Karpas-422 (cell line): Measurements from ENCODE around the gene ARAP2. TPM values are rescaled to one million over a fixed set of nuclear protein-coding genes. Genes with fewer than 3 reads are reported as not detected.

ENCODE experiments used
- DNase-seq: peaks from one replicate; pipeline ENCODE4 v3.0.0-alpha.2; 2015
- H2AFZ ChIP-seq: fragments of 200-600 bp; sonication (generic); 2 replicates; pipeline ENCODE4 v1.6.1; 2014; ENCODE audit warnings: antibody characterized with exemption, low read length, mixed read lengths
- H3K27ac ChIP-seq: fragments of 200-600 bp; sonication (generic); 2 replicates; pipeline ENCODE4 v1.5.1; 2014; ENCODE audit warnings: mild to moderate bottlenecking, low read length, moderate library complexity
- H3K27me3 ChIP-seq: fragments of 200-600 bp; sonication (generic); 2 replicates; pipeline ENCODE4 v1.6.1; 2014; ENCODE audit warnings: low read length, mixed read lengths
- H3K36me3 ChIP-seq: fragments of 200-600 bp; sonication (generic); 2 replicates; pipeline ENCODE4 v1.6.1; 2014; ENCODE audit warnings: low read length, mixed read lengths; ENCODE audit not compliant: insufficient read depth
- H3K4me1 ChIP-seq: fragments of 200-600 bp; sonication (generic); 2 replicates; pipeline ENCODE4 v1.6.1; 2014; ENCODE audit warnings: mild to moderate bottlenecking, low read length, mixed read lengths
- H3K4me2 ChIP-seq: fragments of 200-600 bp; sonication (generic); 2 replicates; pipeline ENCODE4 v1.6.1; 2014; ENCODE audit warnings: low read length, low read depth, mild to moderate bottlenecking; ENCODE audit not compliant: poor library complexity, severe bottlenecking
- H3K4me3 ChIP-seq: fragments of 200-600 bp; sonication (generic); 2 replicates; pipeline ENCODE4 v1.5.1; 2014; ENCODE audit warnings: mild to moderate bottlenecking, antibody characterized with exemption, low read length, mixed read lengths
- H3K79me2 ChIP-seq: fragments of 200-600 bp; sonication (generic); 2 replicates; pipeline ENCODE4 v1.6.1; 2014; ENCODE audit warnings: mild to moderate bottlenecking, low read length, mixed read lengths
- H3K9ac ChIP-seq: fragments of 200-600 bp; sonication (generic); 2 replicates; pipeline ENCODE4 v1.6.0; 2014; ENCODE audit warnings: low read length
- H3K9me2 ChIP-seq: fragments of 200-600 bp; sonication (generic), shearing (Covaris generic); replicated peaks from 2 replicates; pipeline ENCODE4 v1.6.0; 2014; ENCODE audit warnings: mild to moderate bottlenecking, low read length, moderate library complexity; ENCODE audit not compliant: insufficient read depth
- H3K9me3 ChIP-seq: fragments of 300-700, 200-600 bp; sonication (generic); 2 replicates; pipeline ENCODE4 v1.6.1; 2014; ENCODE audit warnings: low read length, mixed read lengths
- H4K20me1 ChIP-seq: fragments of 200-600 bp; sonication (generic); 2 replicates; pipeline ENCODE4 v1.6.1; 2014; ENCODE audit warnings: mild to moderate bottlenecking, antibody characterized with exemption, low read length, low read depth; ENCODE audit not compliant: insufficient read depth
- total RNA-seq: library from RNA; depleted of rRNA; stranded (reverse); fragments of >200 nt; shearing (Covaris generic); gene quantifications from 2 replicates; pipeline ENCODE4 v1.2.3, GENCODE V29; 2014; ENCODE audit warnings: low replicate concordance

Gene ARAP2
- total RNA-seq, 1 experiment from 2014 or later = 4.7 TPM

- Histone ChIP-seq H4K20me1 (no peaks in the 10 kb centered on the region), H3K9ac (no peak overlapping the region), H3K79me2 (no peaks in the 10 kb centered on the region), H3K27ac (no peak overlapping the region), H3K9me3 (peaks cover 11% of the 10 kb centered on the region; the same call in 1 of the 2 replicates), H3K4me2 (no peak overlapping the region), H3K27me3 (no peaks in the 10 kb centered on the region), H3K4me3 (no peak overlapping the region), H2AFZ (no peak overlapping the region), H3K9me2 (no peaks in the 10 kb centered on the region), H3K36me3 (no peaks in the 10 kb centered on the region), H3K4me1 (no peaks in the 10 kb centered on the region)
- no peak for DNase-seq
Observed at GRCh38 chr4:36094995-36095394, 149.3 kb downstream of the ARAP2 start.

- Histone ChIP-seq H3K36me3 (no peaks in the 10 kb centered on the region), H2AFZ (no peak overlapping the region), H3K4me3 (no peak overlapping the region), H3K4me1 (no peaks in the 10 kb centered on the region), H3K27me3 (no peaks in the 10 kb centered on the region), H3K4me2 (no peak overlapping the region), H3K9me3 (peaks cover 10% of the 10 kb centered on the region; the same call in 1 of the 2 replicates), H4K20me1 (no peaks in the 10 kb centered on the region), H3K79me2 (no peaks in the 10 kb centered on the region), H3K27ac (no peak overlapping the region), H3K9me2 (no peaks in the 10 kb centered on the region), H3K9ac (no peak overlapping the region)
- no peak for DNase-seq
Observed at GRCh38 chr4:36091997-36092396, 152.3 kb downstream of the ARAP2 start.

- no peaks in the 10 kb centered on the region for H3K36me3 ChIP-seq
Observed at GRCh38 chr4:36088542-36088941, 155.8 kb downstream of the ARAP2 start.

GRCh38 chr4:36086261-36086786 lies 158.0 kb downstream of the ARAP2 start:
- H3K4me2 ChIP-seq = no peak overlapping the region
- H3K4me1 ChIP-seq = no peaks in the 10 kb centered on the region
- H3K27me3 ChIP-seq = no peaks in the 10 kb centered on the region
- H3K9ac ChIP-seq = no peak overlapping the region
- H2AFZ ChIP-seq = no peak overlapping the region
- H3K36me3 ChIP-seq = no peaks in the 10 kb centered on the region
- no peaks in the 10 kb centered on the region for H3K79me2 ChIP-seq
- H4K20me1 ChIP-seq = no peaks in the 10 kb centered on the region
- H3K4me3 ChIP-seq = no peak overlapping the region
- no peak overlapping the region for H3K27ac ChIP-seq
- H3K9me2 ChIP-seq = no peaks in the 10 kb centered on the region
- DNase-seq = no peak
- H3K9me3 ChIP-seq = peaks cover 10% of the 10 kb centered on the region; the same call in 1 of the 2 replicates

More at GRCh38 chr4:36088542-36088941, 155.8 kb downstream of the ARAP2 start:
- H3K9ac ChIP-seq = no peak overlapping the region
- H3K4me1 ChIP-seq = no peaks in the 10 kb centered on the region
- H3K27ac ChIP-seq = no peak overlapping the region
- H3K4me2 ChIP-seq = no peak overlapping the region
- no peaks in the 10 kb centered on the region for H3K27me3 ChIP-seq
- DNase-seq = no peak
- no peaks in the 10 kb centered on the region for H4K20me1 ChIP-seq
- H3K9me2 ChIP-seq = no peaks in the 10 kb centered on the region
- H3K9me3 ChIP-seq = peaks cover 10% of the 10 kb centered on the region; the same call in 1 of the 2 replicates
- no peak overlapping the region for H3K4me3 ChIP-seq
- no peaks in the 10 kb centered on the region for H3K79me2 ChIP-seq
- H2AFZ ChIP-seq = no peak overlapping the region

- no peak overlapping the region for H3K9ac ChIP-seq
- H3K27me3 ChIP-seq = no peaks in the 10 kb centered on the region
- no peak overlapping the region for H3K4me2 ChIP-seq
- H3K79me2 ChIP-seq = no peaks in the 10 kb centered on the region
- no peaks in the 10 kb centered on the region for H4K20me1 ChIP-seq
- no peaks in the 10 kb centered on the region for H3K36me3 ChIP-seq
- H3K9me3 ChIP-seq = peaks cover 6% of the 10 kb centered on the region; the same call in 1 of the 2 replicates
- no peak overlapping the region for H2AFZ ChIP-seq
- DNase-seq = no peak
- H3K9me2 ChIP-seq = no peaks in the 10 kb centered on the region
- no peak overlapping the region for H3K4me3 ChIP-seq
- no peaks in the 10 kb centered on the region for H3K4me1 ChIP-seq
- H3K27ac ChIP-seq = no peak overlapping the region
Observed at GRCh38 chr4:36082817-36083216, 161.5 kb downstream of the ARAP2 start.

GRCh38 chr4:36081185-36081584 lies 163.1 kb downstream of the ARAP2 start:
- no peak for DNase-seq
- H3K9me2 ChIP-seq = no peaks in the 10 kb centered on the region
- no peak overlapping the region for H3K27ac ChIP-seq
- no peaks in the 10 kb centered on the region for H4K20me1 ChIP-seq
- no peak overlapping the region for H3K4me3 ChIP-seq
- no peaks in the 10 kb centered on the region for H3K79me2 ChIP-seq
- H3K4me1 ChIP-seq = no peaks in the 10 kb centered on the region
- no peak overlapping the region for H2AFZ ChIP-seq
- no peaks in the 10 kb centered on the region for H3K27me3 ChIP-seq
- H3K9ac ChIP-seq = no peak overlapping the region
- no peaks in the 10 kb centered on the region for H3K36me3 ChIP-seq
- H3K9me3 ChIP-seq = peaks cover 7% of the 10 kb centered on the region; the same call in 1 of the 2 replicates
- no peak overlapping the region for H3K4me2 ChIP-seq

- no peak overlapping the region for H2AFZ ChIP-seq
- no peak overlapping the region for H3K27ac ChIP-seq
- no peaks in the 10 kb centered on the region for H3K36me3 ChIP-seq
- H3K79me2 ChIP-seq = no peaks in the 10 kb centered on the region
- no peak overlapping the region for H3K4me3 ChIP-seq
- peaks cover 7% of the 10 kb centered on the region; the same call in 1 of the 2 replicates for H3K9me3 ChIP-seq
- no peaks in the 10 kb centered on the region for H3K27me3 ChIP-seq
- no peak overlapping the region for H3K9ac ChIP-seq
- H4K20me1 ChIP-seq = no peaks in the 10 kb centered on the region
- no peak for DNase-seq
- no peaks in the 10 kb centered on the region for H3K4me1 ChIP-seq
- H3K4me2 ChIP-seq = no peak overlapping the region
- no peaks in the 10 kb centered on the region for H3K9me2 ChIP-seq
Observed at GRCh38 chr4:36079666-36080065, 164.6 kb downstream of the ARAP2 start.

- Histone ChIP-seq H2AFZ (no peak overlapping the region), H3K4me1 (no peaks in the 10 kb centered on the region), H3K4me3 (no peak overlapping the region), H3K9me2 (no peaks in the 10 kb centered on the region), H3K4me2 (no peak overlapping the region), H4K20me1 (no peaks in the 10 kb centered on the region), H3K36me3 (no peaks in the 10 kb centered on the region), H3K79me2 (no peaks in the 10 kb centered on the region), H3K27ac (no peak overlapping the region), H3K9me3 (peaks cover 7% of the 10 kb centered on the region; the same call in 1 of the 2 replicates), H3K9ac (no peak overlapping the region), H3K27me3 (no peaks in the 10 kb centered on the region)
- no peak for DNase-seq
Observed at GRCh38 chr4:36078319-36078718, 166.0 kb downstream of the ARAP2 start.
